ENCODE measurements around the gene SMYD2.

The SMYD2 gene

GRCh38 chr1:214329470-214330220 is 48.7 kb downstream of the SMYD2 start:
- ATAC-seq = no peak

- no peak for ATAC-seq
Measured at GRCh38 chr1:214330222-214330621, 49.3 kb downstream of the SMYD2 start.

GRCh38 chr1:214330715-214331114 is 49.8 kb downstream of the SMYD2 start:
- ATAC-seq = no peak

- ATAC-seq = no peak
Measured at GRCh38 chr1:214331180-214331579, 50.2 kb downstream of the SMYD2 start.

- no peak for ATAC-seq
Measured at GRCh38 chr1:214331827-214332423, 51.0 kb downstream of the SMYD2 start.

- ATAC-seq = no peak
Measured at GRCh38 chr1:214332946-214333798, 52.2 kb downstream of the SMYD2 start.

GRCh38 chr1:214335567-214335966 is 54.6 kb downstream of the SMYD2 start:
- no peak for ATAC-seq

GRCh38 chr1:214337015-214337414 is 56.1 kb downstream of the SMYD2 start:
- no peak for ATAC-seq

- ATAC-seq = no peak
Measured at GRCh38 chr1:214337511-214337910, 56.6 kb downstream of the SMYD2 start.

GRCh38 chr1:214338212-214338611 is 57.3 kb downstream of the SMYD2 start:
- no peak for ATAC-seq

GRCh38 chr1:214341459-214341858 is 60.5 kb downstream of the SMYD2 start:
- ATAC-seq = no peak

- no peak for ATAC-seq
Measured at GRCh38 chr1:214341932-214342331, 61.0 kb downstream of the SMYD2 start.

- no peak for ATAC-seq
Measured at GRCh38 chr1:214342525-214342924, 61.6 kb downstream of the SMYD2 start.

- no peak for ATAC-seq
Measured at GRCh38 chr1:214344897-214345296, 63.9 kb downstream of the SMYD2 start.

- ATAC-seq = no peak
Measured at GRCh38 chr1:214349008-214349407, 68.0 kb downstream of the SMYD2 start.

- ATAC-seq = no peak
Measured at GRCh38 chr1:214349781-214350180, 68.8 kb downstream of the SMYD2 start.

- ATAC-seq = no peak
Measured at GRCh38 chr1:214351551-214352277, 70.8 kb downstream of the SMYD2 start.

GRCh38 chr1:214352838-214353237 is 71.9 kb downstream of the SMYD2 start:
- ATAC-seq = no peak

- ATAC-seq = no peak
Measured at GRCh38 chr1:214354440-214355148, 73.6 kb downstream of the SMYD2 start.

- no peak for ATAC-seq
Measured at GRCh38 chr1:214360116-214360515, 79.2 kb downstream of the SMYD2 start.

- no peak for ATAC-seq
Measured at GRCh38 chr1:214360525-214361164, 79.7 kb downstream of the SMYD2 start.

- ATAC-seq = no peak
Measured at GRCh38 chr1:214361636-214362035, 80.7 kb downstream of the SMYD2 start.

Data from activated CD4-positive, CD25-positive, alpha-beta regulatory T cell treated with anti-CD3 and anti-CD28 coated beads, Interleukin-2, amount 50 U/mL, for 24 hours (primary cell).